ENCODE results near the gene OR56A4.

DNA sequence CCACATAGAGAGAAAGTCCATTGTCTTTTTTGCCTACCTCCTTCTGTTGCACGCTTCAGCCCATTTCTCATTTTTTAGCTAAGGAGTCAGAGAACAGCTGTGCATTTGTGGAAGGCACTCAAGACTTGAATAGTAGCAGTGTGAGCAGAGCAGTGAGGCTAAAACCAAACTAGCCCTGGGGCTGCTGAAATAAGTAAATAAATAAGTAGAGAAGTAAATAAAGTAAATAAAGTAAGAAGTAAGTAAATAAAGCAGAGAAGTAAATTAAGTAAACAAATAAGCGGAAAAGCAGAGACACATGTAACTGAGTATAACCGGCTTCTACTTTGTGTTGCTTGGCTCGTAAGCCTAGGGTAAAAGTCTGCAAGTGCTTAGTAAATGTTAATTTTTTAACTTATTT lies 17.5 kb downstream of the OR56A4 start:
- no peak for TF ChIP-seq POLR2AphosphoS5 (IDR thresholded peaks at IDR 0.05; ENCODE audit: low read depth, low read length)
- TF ChIP-seq POLR2A (IDR thresholded peaks at IDR 0.05; ENCODE audit: low read depth, low read length), result no peak
- no peak for TF ChIP-seq TAF1 (IDR thresholded peaks at IDR 0.05; ENCODE audit: borderline replicate concordance, low read depth, low read length)

Measured in GM12892 (cell line).